GM06990 (cell line): ENCODE results near the gene ZNF668.

Experiments used
- DNase-seq: peaks from one replicate; pipeline ENCODE4 v3.0.0-alpha.2; 2011; ENCODE audit not compliant: insufficient read length; ENCODE audit errors: extremely low read depth
- H3K27me3 ChIP-seq: replicated peaks from 2 replicates; pipeline ENCODE4 v1.6.0; 2011; ENCODE audit warnings: low read length; ENCODE audit not compliant: control insufficient read depth, insufficient read depth
- H3K36me3 ChIP-seq: 2 replicates; pipeline ENCODE4 v1.5.1; 2011; ENCODE audit warnings: low read length; ENCODE audit not compliant: control insufficient read depth, insufficient read depth
- H3K4me3 ChIP-seq: replicated peaks from 2 replicates; pipeline ENCODE4 v1.5.1; 2011; ENCODE audit warnings: low read depth, mild to moderate bottlenecking, control low read depth, low read length
- TF ChIP-seq, protein P1 (sequence below): IDR thresholded peaks from 2 replicates; pipeline ENCODE4 v1.5.1; 2011; ENCODE audit warnings: low read length, control low read depth, mild to moderate bottlenecking, inconsistent platforms; ENCODE audit not compliant: insufficient read depth, poor library complexity, severe bottlenecking

The ZNF668 gene

DNA sequence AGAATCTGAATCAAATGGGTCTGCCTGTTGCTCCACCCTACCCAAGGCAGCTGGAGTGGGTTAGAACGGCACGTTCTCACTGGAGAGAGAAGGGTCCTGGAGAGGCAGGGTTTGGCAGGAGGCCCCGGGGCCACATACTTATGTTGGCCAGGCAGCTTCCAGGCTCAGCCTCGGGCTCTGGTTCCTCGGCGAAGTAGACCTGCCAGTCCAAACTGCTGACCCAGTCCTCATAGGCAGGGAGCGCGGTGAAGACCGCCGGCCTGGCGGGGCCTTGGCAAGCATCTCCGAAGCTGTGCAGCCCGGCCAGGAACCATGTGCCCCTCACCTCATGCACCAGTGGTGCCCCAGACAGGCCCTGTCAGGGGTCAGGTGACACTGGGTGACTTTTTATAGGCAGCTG lies 9.9 kb upstream of the ZNF668 start:
- Histone ChIP-seq H3K36me3 (peaks cover 25% of the 10 kb centered on the region), H3K4me3 (no peak overlapping the region), H3K27me3 (no peaks in the 10 kb centered on the region)
- no peak for DNase-seq
- TF ChIP-seq, protein P1, sequence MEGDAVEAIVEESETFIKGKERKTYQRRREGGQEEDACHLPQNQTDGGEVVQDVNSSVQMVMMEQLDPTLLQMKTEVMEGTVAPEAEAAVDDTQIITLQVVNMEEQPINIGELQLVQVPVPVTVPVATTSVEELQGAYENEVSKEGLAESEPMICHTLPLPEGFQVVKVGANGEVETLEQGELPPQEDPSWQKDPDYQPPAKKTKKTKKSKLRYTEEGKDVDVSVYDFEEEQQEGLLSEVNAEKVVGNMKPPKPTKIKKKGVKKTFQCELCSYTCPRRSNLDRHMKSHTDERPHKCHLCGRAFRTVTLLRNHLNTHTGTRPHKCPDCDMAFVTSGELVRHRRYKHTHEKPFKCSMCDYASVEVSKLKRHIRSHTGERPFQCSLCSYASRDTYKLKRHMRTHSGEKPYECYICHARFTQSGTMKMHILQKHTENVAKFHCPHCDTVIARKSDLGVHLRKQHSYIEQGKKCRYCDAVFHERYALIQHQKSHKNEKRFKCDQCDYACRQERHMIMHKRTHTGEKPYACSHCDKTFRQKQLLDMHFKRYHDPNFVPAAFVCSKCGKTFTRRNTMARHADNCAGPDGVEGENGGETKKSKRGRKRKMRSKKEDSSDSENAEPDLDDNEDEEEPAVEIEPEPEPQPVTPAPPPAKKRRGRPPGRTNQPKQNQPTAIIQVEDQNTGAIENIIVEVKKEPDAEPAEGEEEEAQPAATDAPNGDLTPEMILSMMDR, result no peak

DNA sequence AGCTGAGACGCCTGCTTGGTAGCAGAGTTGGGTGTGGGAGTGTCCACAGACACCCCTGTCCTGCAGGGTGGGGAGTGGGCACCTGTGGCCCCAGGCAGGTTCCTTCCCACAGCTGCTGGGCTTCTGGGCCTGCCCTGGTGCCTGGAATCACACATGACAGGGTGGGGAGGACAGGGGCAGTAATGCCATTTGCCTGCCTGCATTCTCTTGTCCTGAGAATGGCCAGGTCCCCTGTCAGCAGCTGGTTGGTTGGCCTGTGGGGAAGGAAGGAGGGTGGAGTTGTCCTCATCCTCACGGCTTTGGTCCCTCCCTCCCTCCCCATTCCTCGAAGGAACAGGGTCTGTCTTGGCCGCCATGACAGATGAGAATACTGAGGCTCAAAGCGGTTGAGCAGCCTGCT lies 9.5 kb upstream of the ZNF668 start:
- TF ChIP-seq, protein P1, result no peak
- H3K36me3 ChIP-seq, result peaks cover 29% of the 10 kb centered on the region
- no peak for DNase-seq
- no peaks in the 10 kb centered on the region for H3K27me3 ChIP-seq
- H3K4me3 ChIP-seq, result no peak overlapping the region

DNA sequence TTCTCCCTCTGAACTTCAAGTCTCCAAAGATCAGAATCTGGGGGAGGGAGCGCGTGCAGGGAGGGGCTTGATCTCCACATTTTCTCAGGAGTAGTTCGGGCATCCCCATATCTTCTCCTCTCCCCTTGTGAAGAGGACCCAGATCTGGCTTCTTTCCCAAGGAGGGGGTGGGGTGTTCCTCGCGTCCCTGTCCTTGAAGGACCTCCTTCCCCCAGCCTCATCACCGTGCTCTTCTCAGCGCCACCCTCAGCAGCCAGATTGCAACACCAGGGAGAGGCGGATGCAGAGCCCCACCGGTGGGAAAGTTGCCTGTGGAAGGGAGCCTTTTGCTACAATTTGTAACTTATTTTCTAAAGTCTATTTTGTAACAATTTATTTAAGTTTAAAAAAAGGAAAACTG lies 9.0 kb upstream of the ZNF668 start:
- Histone ChIP-seq H3K4me3 (no peak overlapping the region), H3K27me3 (no peaks in the 10 kb centered on the region), H3K36me3 (peaks cover 33% of the 10 kb centered on the region)
- TF ChIP-seq, protein P1, result no peak
- DNase-seq, result no peak

DNA sequence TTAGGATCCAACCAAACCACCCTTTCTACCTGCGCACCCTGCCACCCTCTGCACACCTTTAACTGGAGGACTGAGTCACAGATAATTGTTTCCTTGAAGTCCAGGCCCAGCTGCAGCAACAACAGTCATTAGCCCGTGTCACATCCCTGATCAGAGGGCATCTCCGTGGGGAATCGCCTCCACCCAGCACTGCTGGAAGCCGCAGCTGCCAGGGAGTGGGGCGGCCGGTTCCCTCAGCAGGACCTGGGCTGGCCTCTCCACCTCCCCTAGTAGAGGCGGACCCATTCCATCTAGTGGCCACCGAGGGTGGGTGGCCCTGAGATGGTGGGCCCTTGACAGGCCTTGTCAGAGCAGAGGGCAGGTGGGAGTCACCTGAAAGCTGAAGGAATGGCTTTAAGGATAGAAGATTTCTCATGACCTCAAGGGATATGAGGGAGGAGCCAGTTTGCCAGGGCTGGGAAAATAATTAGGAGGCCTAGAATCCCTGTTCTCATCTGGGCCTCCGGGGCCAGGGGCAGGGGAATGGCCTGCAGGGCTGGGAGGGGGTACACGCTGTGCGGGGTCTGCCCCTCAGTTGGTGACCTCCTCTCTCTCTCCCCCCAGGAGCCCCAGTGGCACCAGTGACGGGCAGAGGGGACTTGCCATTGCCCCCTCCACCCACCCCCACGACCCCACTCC lies 8.5 kb upstream of the ZNF668 start:
- DNase-seq, result no peak
- Histone ChIP-seq H3K27me3 (no peaks in the 10 kb centered on the region), H3K4me3 (no peak overlapping the region), H3K36me3 (peaks cover 38% of the 10 kb centered on the region)
- TF ChIP-seq, protein P1, result no peak

DNA sequence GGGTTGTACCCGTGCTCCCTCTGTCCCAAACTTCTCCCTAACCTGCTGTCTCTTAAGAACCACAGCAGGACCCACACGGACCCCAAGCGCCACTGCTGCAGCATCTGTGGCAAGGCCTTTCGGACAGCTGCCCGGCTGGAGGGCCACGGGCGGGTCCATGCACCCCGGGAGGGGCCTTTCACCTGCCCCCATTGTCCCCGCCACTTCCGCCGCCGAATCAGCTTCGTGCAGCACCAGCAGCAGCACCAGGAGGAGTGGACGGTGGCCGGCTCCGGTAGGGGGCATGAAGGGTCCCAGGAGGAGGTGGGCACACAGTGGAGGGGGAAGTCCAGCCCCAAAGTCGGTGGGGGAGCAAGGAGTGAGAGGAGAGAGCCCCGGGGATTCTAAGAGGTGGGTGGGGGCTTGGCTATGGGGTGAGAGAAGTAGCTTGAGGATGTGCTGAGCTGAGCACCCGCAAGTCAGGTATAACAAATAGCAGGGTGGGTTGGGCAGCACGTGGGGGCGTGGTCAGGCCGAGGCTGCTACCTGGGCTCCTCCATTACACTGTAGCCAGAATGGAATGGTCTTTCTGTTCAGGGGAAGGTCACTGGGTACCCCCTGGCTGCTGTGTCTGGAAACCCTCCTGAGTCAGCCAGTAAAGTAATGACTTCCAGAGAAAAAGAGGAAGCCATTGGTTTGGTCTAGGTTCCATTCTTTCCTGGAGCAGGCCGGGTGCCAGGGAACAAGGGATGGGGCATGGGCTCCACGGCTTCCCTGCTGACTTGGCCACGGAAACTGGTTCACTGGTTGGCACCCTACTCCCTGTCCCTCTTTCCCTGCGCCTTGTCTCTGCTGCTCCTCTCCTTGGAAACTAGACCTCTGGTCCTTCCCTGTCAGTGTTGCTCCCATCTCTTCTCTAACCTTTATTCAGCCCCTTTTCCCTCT lies 7.7 kb upstream of the ZNF668 start:
- TF ChIP-seq, protein P1, result no peak
- H3K36me3 ChIP-seq, result peaks cover 46% of the 10 kb centered on the region
- DNase-seq, result no peak
- no peak overlapping the region for H3K4me3 ChIP-seq
- no peaks in the 10 kb centered on the region for H3K27me3 ChIP-seq
